Myocyte (in vitro differentiated cells): ENCODE measurements around the gene TTC33. TPM values are rescaled to one million over a fixed set of nuclear protein-coding genes. Genes with fewer than 3 reads are reported as not detected.
"Not testable (repeated sequence)": the region's sequence is repeated elsewhere in the genome, so short reads cannot be mapped to it uniquely, and the experiment has no call there.

Experiments used
- DNase-seq: peaks from one replicate; pipeline ENCODE4 v3.0.0-alpha.2; 2012; ENCODE audit warnings: low read depth
- polyA plus RNA-seq: library from polyadenylated mRNA; unstranded; fragments of >200 nt; gene quantifications from one replicate; pipeline ENCODE4 v1.2.1, GENCODE V29; 2012; ENCODE audit warnings: missing spikeins
- total RNA-seq: library from RNA; depleted of rRNA; stranded (reverse); fragments of >200 nt; gene quantifications from 2 replicates; pipeline ENCODE4 v1.2.3, GENCODE V29; 2014

The TTC33 gene
- total RNA-seq, result 26.7 and 33.5 TPM in 2 replicates
- polyA plus RNA-seq, result 10.4 TPM

GRCh38 chr5:40755407-40756365 lies at the start of gene TTC33:
TTC33 (minus strand) TSS chr5:40755961; CDS start chr5:40747018, 8,943 bp downstream.
- DNase-seq, result peak; percentile 95

- no peak for DNase-seq
Observed at GRCh38 chr5:40801771-40802562, 46.2 kb upstream of the TTC33 start.

- no peak for DNase-seq
Observed at GRCh38 chr5:40799258-40799657, 43.5 kb upstream of the TTC33 start.

GRCh38 chr5:40798801-40799210 lies 43.0 kb upstream of the TTC33 start:
- no peak for DNase-seq

- DNase-seq, result peak; percentile 88
Observed at GRCh38 chr5:40798012-40798800, 42.4 kb upstream of the TTC33 start, which contains the start of gene PRKAA1. PRKAA1 (minus strand) TSS chr5:40798374; CDS start chr5:40798189, 185 bp downstream.

- DNase-seq, result peak; percentile 65
Observed at GRCh38 chr5:40797273-40798011, 41.7 kb upstream of the TTC33 start.

- DNase-seq, result no peak
Observed at GRCh38 chr5:40796487-40796889, 40.7 kb upstream of the TTC33 start.

GRCh38 chr5:40794877-40795276 lies 39.1 kb upstream of the TTC33 start:
- not testable (repeated sequence) for DNase-seq

GRCh38 chr5:40794340-40794739 lies 38.6 kb upstream of the TTC33 start:
- not testable (repeated sequence) for DNase-seq

GRCh38 chr5:40792691-40793090 lies 36.9 kb upstream of the TTC33 start:
- DNase-seq, result not testable (repeated sequence)

GRCh38 chr5:40791715-40792139 lies 36.0 kb upstream of the TTC33 start:
- DNase-seq, result no peak

- peak; percentile 23 for DNase-seq
Observed at GRCh38 chr5:40790947-40791593, 35.3 kb upstream of the TTC33 start.

GRCh38 chr5:40788941-40789340 lies 33.2 kb upstream of the TTC33 start:
- DNase-seq, result not testable (repeated sequence)

- DNase-seq, result no peak
Observed at GRCh38 chr5:40787986-40788385, 32.2 kb upstream of the TTC33 start.

GRCh38 chr5:40786664-40787063 lies 30.9 kb upstream of the TTC33 start:
- not testable (repeated sequence) for DNase-seq

- no peak for DNase-seq
Observed at GRCh38 chr5:40784916-40785315, 29.2 kb upstream of the TTC33 start.

GRCh38 chr5:40784027-40784653 lies 28.4 kb upstream of the TTC33 start:
- DNase-seq, result no peak

GRCh38 chr5:40781843-40782409 lies 26.2 kb upstream of the TTC33 start:
- DNase-seq, result peak; percentile 89

- DNase-seq, result no peak
Observed at GRCh38 chr5:40780858-40781257, 25.1 kb upstream of the TTC33 start.
